RKO (cell line): ENCODE results near the gene ZNHIT6.

ENCODE experiments used
- DNase-seq: peaks from one replicate; pipeline ENCODE4 v3.0.0-alpha.2; 2016; ENCODE audit warnings: low spot score

ZNHIT6 gene

GRCh38 chr1:85617633-85618100 lies 90.6 kb downstream of the ZNHIT6 start:
- no peak for DNase-seq

- no peak for DNase-seq
Observed at GRCh38 chr1:85616736-85617135, 91.5 kb downstream of the ZNHIT6 start.

- DNase-seq: no peak
Observed at GRCh38 chr1:85616364-85616705, 91.9 kb downstream of the ZNHIT6 start.

GRCh38 chr1:85615586-85616363 lies 92.5 kb downstream of the ZNHIT6 start:
- DNase-seq: no peak

- DNase-seq: peak; percentile 24
Observed at GRCh38 chr1:85612704-85613361, 95.4 kb downstream of the ZNHIT6 start.

- no peak for DNase-seq
Observed at GRCh38 chr1:85611856-85612255, 96.4 kb downstream of the ZNHIT6 start.

- DNase-seq: no peak
Observed at GRCh38 chr1:85611425-85611824, 96.8 kb downstream of the ZNHIT6 start.

GRCh38 chr1:85609976-85610375 lies 98.3 kb downstream of the ZNHIT6 start:
- DNase-seq: no peak

GRCh38 chr1:85608851-85609250 lies 99.4 kb downstream of the ZNHIT6 start:
- no peak for DNase-seq

GRCh38 chr1:85607921-85608265 lies 100.3 kb downstream of the ZNHIT6 start:
- DNase-seq: no peak

GRCh38 chr1:85607126-85607920 lies 100.9 kb downstream of the ZNHIT6 start:
- peak; percentile 99 for DNase-seq

GRCh38 chr1:85606414-85606800 lies 101.8 kb downstream of the ZNHIT6 start:
- DNase-seq: peak; percentile 26

GRCh38 chr1:85605484-85606413 lies 102.5 kb downstream of the ZNHIT6 start:
- DNase-seq: no peak

GRCh38 chr1:85604298-85604997 lies 103.8 kb downstream of the ZNHIT6 start:
- no peak for DNase-seq

- DNase-seq: no peak
Observed at GRCh38 chr1:85603086-85603880, 105.0 kb downstream of the ZNHIT6 start.

- no peak for DNase-seq
Observed at GRCh38 chr1:85602571-85602970, 105.7 kb downstream of the ZNHIT6 start.

GRCh38 chr1:85601901-85602300 lies 106.3 kb downstream of the ZNHIT6 start:
- DNase-seq: no peak

GRCh38 chr1:85599681-85600080 lies 108.6 kb downstream of the ZNHIT6 start:
- no peak for DNase-seq
